Retinal pigment epithelial cell (primary cell): ENCODE results near the gene CACNA2D3.

ENCODE experiments used
- DNase-seq: peaks from one replicate; pipeline ENCODE4 v3.0.0-alpha.2; 2010; ENCODE audit warnings: low read depth
- H3K4me3 ChIP-seq: 2 replicates; pipeline ENCODE4 v1.5.1; 2011; ENCODE audit warnings: mild to moderate bottlenecking, low read length, control low read depth, moderate library complexity
- TF ChIP-seq, protein P1 (sequence below): conservative IDR thresholded peaks from 2 replicates; pipeline ENCODE4 v1.5.1; 2011; ENCODE audit warnings: low read depth, low read length, control low read depth, inconsistent platforms

The CACNA2D3 gene

DNA sequence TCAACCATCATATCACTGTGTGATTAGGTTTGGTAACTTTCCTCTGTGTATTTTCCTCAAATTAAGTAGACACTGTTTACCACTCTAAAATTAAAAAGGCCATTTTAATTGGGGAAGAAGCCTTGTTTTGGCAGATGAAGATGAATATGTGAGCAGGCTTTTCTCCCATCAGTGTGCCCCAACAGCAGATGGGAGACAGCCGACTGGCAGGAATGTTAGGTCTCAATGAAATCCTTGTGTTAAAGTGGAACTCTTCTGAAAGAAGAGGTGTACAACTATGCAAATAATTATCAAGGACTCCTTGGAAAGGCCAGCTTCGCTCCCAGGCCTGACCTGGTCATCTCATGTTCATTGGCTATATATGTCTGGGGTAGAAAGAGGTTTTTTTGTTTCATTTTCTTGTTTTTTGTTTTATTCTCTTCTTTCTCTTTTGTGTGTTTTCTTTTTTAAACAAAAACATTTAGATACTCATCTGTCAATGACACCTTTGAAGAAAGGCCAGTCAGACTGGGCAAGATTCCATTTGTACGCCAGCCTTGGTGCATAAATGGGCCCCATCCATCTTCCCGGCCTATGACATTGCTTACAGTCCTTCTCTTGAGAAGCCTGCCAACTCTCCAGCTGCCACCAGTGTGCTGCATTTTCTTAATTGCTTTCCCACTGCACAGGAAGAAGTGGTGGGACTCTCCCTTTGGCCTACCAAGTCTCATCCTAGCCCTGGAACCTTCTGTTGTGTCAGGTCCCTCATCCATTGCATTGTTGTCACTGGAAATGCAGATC is 779.7 kb downstream of the CACNA2D3 start:
- H3K4me3 ChIP-seq, result no peak overlapping the region
- DNase-seq, result no peak
- TF ChIP-seq, protein P1, sequence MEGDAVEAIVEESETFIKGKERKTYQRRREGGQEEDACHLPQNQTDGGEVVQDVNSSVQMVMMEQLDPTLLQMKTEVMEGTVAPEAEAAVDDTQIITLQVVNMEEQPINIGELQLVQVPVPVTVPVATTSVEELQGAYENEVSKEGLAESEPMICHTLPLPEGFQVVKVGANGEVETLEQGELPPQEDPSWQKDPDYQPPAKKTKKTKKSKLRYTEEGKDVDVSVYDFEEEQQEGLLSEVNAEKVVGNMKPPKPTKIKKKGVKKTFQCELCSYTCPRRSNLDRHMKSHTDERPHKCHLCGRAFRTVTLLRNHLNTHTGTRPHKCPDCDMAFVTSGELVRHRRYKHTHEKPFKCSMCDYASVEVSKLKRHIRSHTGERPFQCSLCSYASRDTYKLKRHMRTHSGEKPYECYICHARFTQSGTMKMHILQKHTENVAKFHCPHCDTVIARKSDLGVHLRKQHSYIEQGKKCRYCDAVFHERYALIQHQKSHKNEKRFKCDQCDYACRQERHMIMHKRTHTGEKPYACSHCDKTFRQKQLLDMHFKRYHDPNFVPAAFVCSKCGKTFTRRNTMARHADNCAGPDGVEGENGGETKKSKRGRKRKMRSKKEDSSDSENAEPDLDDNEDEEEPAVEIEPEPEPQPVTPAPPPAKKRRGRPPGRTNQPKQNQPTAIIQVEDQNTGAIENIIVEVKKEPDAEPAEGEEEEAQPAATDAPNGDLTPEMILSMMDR, result no peak

DNA sequence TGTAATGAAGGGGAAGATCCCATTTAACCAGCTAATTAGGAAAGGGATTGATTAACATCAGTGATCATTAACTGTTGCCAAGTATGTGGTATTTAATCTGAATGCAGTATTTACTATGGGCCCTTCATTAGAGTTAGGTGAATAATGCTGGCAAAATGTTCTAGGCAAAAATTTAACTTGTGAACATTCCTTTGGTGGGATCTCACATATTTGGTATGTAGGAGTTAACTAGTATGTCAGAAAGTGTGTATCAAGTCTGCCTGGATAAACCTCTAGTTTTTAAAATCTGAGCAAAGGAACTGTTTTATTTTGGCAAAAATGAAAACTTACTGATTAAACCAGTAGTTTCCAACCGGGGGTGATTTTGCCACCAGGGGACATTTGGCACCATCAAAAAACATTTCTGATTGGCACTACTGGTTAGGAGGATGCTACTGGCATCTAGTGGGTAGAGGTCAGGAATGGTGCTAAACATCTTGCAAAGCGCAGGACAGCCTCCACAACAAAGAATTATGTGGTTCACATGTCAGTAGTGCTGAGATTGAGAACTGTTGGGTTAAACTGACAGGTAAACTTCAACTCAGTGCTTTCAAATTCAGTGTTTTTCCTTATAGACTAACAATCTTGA is 783.0 kb downstream of the CACNA2D3 start:
- no peak overlapping the region for H3K4me3 ChIP-seq
- peak; percentile 46 for DNase-seq
- TF ChIP-seq, protein P1, result peak; percentile 12

DNA sequence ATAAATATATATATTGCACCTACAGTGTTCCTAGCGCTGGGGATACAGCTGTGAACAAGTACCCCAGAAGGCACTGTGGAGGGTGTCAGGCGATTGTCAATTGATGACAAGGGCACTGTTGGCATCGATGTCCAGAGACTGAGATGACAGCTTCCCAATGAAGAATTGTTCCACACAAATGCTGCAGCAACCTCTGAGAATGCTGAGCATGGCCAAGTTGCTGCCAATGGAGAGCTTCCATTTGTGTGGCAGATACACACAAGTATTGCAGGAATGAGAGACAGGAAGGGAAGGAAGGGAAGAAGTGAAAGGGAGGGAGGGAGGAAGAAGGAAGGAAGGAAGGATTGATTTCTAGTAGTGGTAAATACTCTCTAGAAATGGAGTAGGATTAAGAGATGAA is 783.6 kb downstream of the CACNA2D3 start:
- no peak for DNase-seq

DNA sequence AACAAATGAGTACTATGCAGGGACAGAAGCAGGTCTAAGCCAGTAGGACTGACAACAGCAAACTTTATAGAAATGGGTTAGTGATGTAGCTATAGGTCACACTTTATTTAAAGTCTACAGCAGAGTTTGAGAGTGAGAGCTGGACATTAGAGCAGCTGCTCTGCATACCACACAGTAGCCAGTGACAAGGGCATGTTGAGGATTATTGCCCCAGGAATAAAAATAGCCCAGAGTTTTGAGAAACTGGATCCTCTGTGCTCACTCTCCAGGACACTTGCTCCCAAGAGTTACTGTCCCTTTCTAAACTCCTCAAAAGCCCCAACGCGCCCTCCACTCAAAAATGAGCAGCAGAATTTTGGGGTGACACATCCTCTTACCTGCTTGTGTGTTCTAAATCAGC is 784.4 kb downstream of the CACNA2D3 start:
- no peak for DNase-seq
- TF ChIP-seq, protein P1, result no peak
- no peak overlapping the region for H3K4me3 ChIP-seq

More for the DNA sequence above, 783.6 kb downstream of the CACNA2D3 start:
- no peak overlapping the region for H3K4me3 ChIP-seq
- TF ChIP-seq, protein P1, result no peak

DNA sequence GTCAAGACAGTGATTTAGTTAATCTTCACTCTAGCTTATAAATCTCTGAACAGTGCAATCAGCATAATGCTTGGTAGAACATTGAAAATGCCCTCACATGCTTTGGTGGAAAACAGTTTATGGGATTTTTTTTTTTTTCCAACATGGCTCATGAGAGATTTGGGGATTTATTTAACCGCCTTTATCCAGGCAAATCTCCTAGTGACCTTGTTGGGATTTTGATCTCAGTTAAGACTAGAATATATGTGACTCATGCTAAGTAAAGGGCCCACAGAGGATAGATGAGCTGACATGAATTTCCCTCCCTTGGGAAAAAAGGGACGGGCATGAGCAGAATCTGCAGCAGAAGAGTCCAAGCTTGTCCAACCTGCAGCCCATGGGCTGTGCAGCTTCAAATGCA is 786.8 kb downstream of the CACNA2D3 start:
- DNase-seq, result peak; percentile 75
- TF ChIP-seq, protein P1, result no peak
- H3K4me3 ChIP-seq, result no peak overlapping the region

DNA sequence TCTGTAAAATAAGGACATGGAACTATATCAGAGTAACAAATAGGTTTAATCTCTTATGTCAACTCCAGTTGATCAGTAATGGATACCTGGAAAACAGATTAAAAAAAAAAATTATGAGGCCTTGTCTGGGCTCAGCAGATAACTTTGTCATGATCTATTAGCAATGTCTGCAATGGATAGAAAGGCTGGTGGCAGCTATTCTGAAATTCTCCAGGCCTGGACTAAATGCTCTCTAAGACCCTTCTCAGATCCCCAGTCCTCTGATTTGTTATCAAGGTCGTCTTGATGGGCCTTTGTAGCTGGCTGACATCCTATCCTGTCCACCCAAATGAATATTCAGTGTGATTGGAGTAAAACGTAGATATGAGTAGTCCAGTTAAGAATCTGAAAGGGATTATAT is 791.8 kb downstream of the CACNA2D3 start:
- no peak overlapping the region for H3K4me3 ChIP-seq
- no peak for DNase-seq
- TF ChIP-seq, protein P1, result no peak

DNA sequence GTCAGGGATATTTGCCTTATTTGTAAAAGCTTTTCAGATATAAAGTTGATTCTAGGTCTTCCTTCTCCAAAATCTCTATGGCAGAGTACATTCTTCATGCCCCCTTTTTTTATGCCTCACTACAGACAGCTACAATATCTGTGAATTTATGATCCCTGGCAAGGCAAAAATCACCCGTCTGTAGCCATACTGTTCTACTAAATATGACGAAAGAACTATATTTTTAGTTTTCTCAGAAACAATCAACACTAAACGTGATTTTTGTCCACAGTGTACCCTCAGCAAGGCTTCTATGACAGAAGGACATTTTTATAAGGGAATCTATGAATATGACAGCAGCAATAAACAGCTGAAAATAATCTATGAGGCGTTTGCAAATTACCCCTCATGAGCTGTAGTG is 792.8 kb downstream of the CACNA2D3 start:
- no peak overlapping the region for H3K4me3 ChIP-seq
- TF ChIP-seq, protein P1, result no peak
- DNase-seq, result no peak
